Measurements from ENCODE around the gene PDGFD. TPM values are rescaled to one million over a fixed set of nuclear protein-coding genes. Genes with fewer than 3 reads are reported as not detected.

The PDGFD gene
- total and polyA plus RNA-seq, 2 donors (not counting 3 experiments of a cell fraction or from before 2014, with no cell fraction given) = 6.3 to 13.1 TPM

- H3K27me3 ChIP-seq (ENCODE audit: control insufficient read depth in 2 of 2, insufficient read depth in 2 of 2, low read length in 2 of 2) = no peaks in the 10 kb centered on the region
- no TSS peak for BruUV-seq (replicated peaks)
- no peak overlapping the region for H2AFZ ChIP-seq (ENCODE audit: low read depth, low read length)
- FAIRE-seq (no peak), DNase-seq (ENCODE audit: low read depth, low spot score) (no peak)
- no peaks in the 10 kb centered on the region for H3K36me3 ChIP-seq (ENCODE audit: control insufficient read depth in 2 of 2, extremely low read depth in 1 of 2, insufficient read depth in 2 of 2, low read length in 2 of 2)
- H3K79me2 ChIP-seq (ENCODE audit: control insufficient read depth, insufficient read depth, low read length) = no peaks in the 10 kb centered on the region
- no peak for TF ChIP-seq POLR2A (IDR thresholded peaks at IDR 0.05; ENCODE audit: low read depth, low read length)
- no peak for TF ChIP-seq CTCF (IDR thresholded peaks at IDR 0.05; ENCODE audit: extremely low read depth in 1 of 2, insufficient read depth in 1 of 2, low read depth in 1 of 2, low read length in 2 of 2)
- no peak for TF ChIP-seq MYC (IDR thresholded peaks at IDR 0.05; ENCODE audit: low read depth, low read length)
- no peak for TF ChIP-seq JUN (IDR thresholded peaks at IDR 0.05; ENCODE audit: borderline replicate concordance, insufficient read depth, insufficient read length, low read depth)
- TF ChIP-seq GATA2 (IDR thresholded peaks at IDR 0.05; ENCODE audit: insufficient read depth, insufficient read length, low read depth, low read length) = no peak
- TF ChIP-seq MAX (IDR thresholded peaks at IDR 0.05; ENCODE audit: insufficient read depth, insufficient read length) = no peak
- TF ChIP-seq EZH2 (IDR thresholded peaks at IDR 0.05; ENCODE audit: borderline replicate concordance, low read depth, low read length, severe bottlenecking) = no peak
- TF ChIP-seq FOS (IDR thresholded peaks at IDR 0.05; ENCODE audit: borderline replicate concordance, insufficient read depth, low read length) = no peak
- TF ChIP-seq POLR2AphosphoS5 (IDR thresholded peaks at IDR 0.05; ENCODE audit: insufficient read depth, low read depth, low read length) = no peak
- no peaks in the 10 kb centered on the region for H3K9me1 ChIP-seq (replicated peaks; ENCODE audit: control insufficient read depth, extremely low read depth, insufficient read depth, low read length)
- ChIA-PET CTCF (no interaction called here), POLR2A (no interaction called here)
- intact Hi-C loops (cut with micrococcal nuclease) (loop anchor here (2.0 kb wide), 1 partner anchor 193 kb away; no protein-coding TSS in a partner anchor), dilution Hi-C loops (cut with MboI; ENCODE audit: extremely low pct_ligation_motif_present, low sequenced_read_pairs) (no loop called here)
- no peak overlapping the region for H3K4me3 ChIP-seq (replicated peaks in 1 of 3; ENCODE audit: insufficient read depth in 1 of 3, low read depth in 1 of 3, low read length in 3 of 3)
- H3K9ac ChIP-seq (replicated peaks; ENCODE audit: extremely low read depth, insufficient read depth, low read length) = no peak overlapping the region
- H3K4me2 ChIP-seq (ENCODE audit: insufficient read depth, low read length) = no peak overlapping the region
- H3K4me1 ChIP-seq (ENCODE audit: control insufficient read depth, extremely low read depth, insufficient read depth, low read length) = no peaks in the 10 kb centered on the region
- H4K20me1 ChIP-seq (replicated peaks; ENCODE audit: control insufficient read depth, extremely low read depth, insufficient read depth, low read length) = no peaks in the 10 kb centered on the region
- H3K9me3 ChIP-seq (replicated peaks; ENCODE audit: control insufficient read depth, insufficient read depth, low read length) = no peaks in the 10 kb centered on the region
- no peak overlapping the region for H3K27ac ChIP-seq (ENCODE audit: insufficient read depth, low read depth, low read length)
Observed at GRCh38 chr11:103875855-103876510, 288.0 kb downstream of the PDGFD start.

Data from endothelial cell of umbilical vein (primary cell).